Ascending aorta (tissue), 2 donors: ENCODE results near the gene CD52. TPM values are rescaled to one million over a fixed set of nuclear protein-coding genes. Genes with fewer than 3 reads are reported as not detected.

Experiments
- DNase-seq, 2 donors: peaks; one replicate each; pipeline ENCODE4 v3.0.0-alpha.2; 2019; ENCODE audit warnings: low spot score in 2 of 2
- H3K27ac ChIP-seq, 2 donors: fragments of 200-600 bp; sonication (generic); one replicate each; pipeline ENCODE4 v1.5.1; 2016 to 2017; ENCODE audit warnings: mild to moderate bottlenecking in 1 of 2
- H3K27me3 ChIP-seq: fragments of 200-600 bp; sonication (generic); one replicate; pipeline ENCODE4 v1.5.1; 2017
- H3K36me3 ChIP-seq, 2 donors: fragments of 200-600 bp; sonication (generic); one replicate each; pipeline ENCODE4 v1.5.1; 2016
- H3K4me1 ChIP-seq, 2 donors: fragments of 200-600 bp; sonication (generic); one replicate each; pipeline ENCODE4 v1.5.1; 2016 to 2017; ENCODE audit warnings: mild to moderate bottlenecking in 1 of 2
- H3K4me3 ChIP-seq, 2 donors: fragments of 200-600 bp; sonication (generic); one replicate each; pipeline ENCODE4 v1.5.1; 2016 to 2017; ENCODE audit warnings: mild to moderate bottlenecking in 1 of 2
- H3K9me3 ChIP-seq, 2 donors: fragments of 200-600 bp; sonication (generic); one replicate each; pipeline ENCODE4 v1.5.1; 2016
- intact Hi-C: fragments of 100-400 bp; cut with DNase I; formaldehyde crosslinking; loops from one replicate; pipeline ENCODE4 v1.15.1; 2023
- total RNA-seq: library from RNA; depleted of rRNA; stranded (reverse); fragments of >200 nt; gene quantifications from one replicate; pipeline ENCODE4 v1.1.0, GENCODE V29; 2016
- TF ChIP-seq, protein P1 (sequence below), 3 experiments: fragments of 200-600 bp in 2 of 3; fragments of 450-650 bp in 1 of 3; sonication (generic) in 2 of 3; IDR thresholded peaks; one replicate each; pipeline ENCODE4 v1.5.1; 2016 to 2019; ENCODE audit warnings: antibody characterized with exemption in 3 of 3, mild to moderate bottlenecking in 1 of 3, moderate library complexity in 1 of 3

The CD52 gene
- total RNA-seq, 1 donor from 2014 or later: not detected

DNA sequence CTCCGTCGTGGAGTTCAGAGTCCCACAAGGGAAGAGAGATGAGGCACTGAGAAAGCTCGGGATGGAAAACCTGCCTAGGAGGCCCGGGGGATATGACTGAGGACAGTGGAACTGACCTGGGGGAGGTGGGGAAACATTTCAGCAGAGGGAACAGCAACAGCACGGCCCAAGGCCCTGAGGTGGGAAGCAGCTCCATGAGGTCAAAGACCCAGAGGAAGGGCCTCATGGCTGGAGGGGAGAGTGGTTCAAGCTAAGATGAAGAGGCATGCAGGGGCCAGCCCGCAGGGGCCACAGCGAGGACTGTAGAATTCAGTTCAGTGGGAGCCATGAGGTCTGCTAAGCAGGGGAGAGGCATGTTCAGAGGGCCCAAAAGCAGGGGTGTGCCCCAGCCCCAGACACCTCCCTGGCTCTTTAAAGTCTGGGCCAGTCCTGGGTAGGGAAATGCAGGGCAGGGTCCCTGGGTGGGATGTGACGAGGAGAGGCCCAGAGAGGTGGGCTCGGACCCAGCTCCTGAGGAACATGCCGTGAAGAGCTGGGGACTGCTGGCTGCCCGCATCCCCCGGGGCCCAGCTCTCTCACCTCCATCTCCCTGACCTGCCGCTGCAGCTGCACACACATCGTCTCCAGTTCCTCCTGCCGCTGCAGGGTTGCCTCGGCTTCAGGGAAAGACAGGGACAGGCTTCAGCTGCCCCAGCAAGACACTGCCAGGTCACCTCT, 21.3 kb upstream of the CD52 start:
- H3K27me3 ChIP-seq: no peaks in the 10 kb centered on the region
- no peak overlapping the region for H3K27ac ChIP-seq
- H3K36me3 ChIP-seq: no peaks in the 10 kb centered on the region
- no peaks in the 10 kb centered on the region for H3K9me3 ChIP-seq
- TF ChIP-seq, protein P1, sequence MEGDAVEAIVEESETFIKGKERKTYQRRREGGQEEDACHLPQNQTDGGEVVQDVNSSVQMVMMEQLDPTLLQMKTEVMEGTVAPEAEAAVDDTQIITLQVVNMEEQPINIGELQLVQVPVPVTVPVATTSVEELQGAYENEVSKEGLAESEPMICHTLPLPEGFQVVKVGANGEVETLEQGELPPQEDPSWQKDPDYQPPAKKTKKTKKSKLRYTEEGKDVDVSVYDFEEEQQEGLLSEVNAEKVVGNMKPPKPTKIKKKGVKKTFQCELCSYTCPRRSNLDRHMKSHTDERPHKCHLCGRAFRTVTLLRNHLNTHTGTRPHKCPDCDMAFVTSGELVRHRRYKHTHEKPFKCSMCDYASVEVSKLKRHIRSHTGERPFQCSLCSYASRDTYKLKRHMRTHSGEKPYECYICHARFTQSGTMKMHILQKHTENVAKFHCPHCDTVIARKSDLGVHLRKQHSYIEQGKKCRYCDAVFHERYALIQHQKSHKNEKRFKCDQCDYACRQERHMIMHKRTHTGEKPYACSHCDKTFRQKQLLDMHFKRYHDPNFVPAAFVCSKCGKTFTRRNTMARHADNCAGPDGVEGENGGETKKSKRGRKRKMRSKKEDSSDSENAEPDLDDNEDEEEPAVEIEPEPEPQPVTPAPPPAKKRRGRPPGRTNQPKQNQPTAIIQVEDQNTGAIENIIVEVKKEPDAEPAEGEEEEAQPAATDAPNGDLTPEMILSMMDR (IDR thresholded peaks at IDR 0.05): no peak
- DNase-seq: no peak
- intact Hi-C loops: no loop called here
- H3K4me3 ChIP-seq: no peak overlapping the region
- H3K4me1 ChIP-seq: no peaks in the 10 kb centered on the region

DNA sequence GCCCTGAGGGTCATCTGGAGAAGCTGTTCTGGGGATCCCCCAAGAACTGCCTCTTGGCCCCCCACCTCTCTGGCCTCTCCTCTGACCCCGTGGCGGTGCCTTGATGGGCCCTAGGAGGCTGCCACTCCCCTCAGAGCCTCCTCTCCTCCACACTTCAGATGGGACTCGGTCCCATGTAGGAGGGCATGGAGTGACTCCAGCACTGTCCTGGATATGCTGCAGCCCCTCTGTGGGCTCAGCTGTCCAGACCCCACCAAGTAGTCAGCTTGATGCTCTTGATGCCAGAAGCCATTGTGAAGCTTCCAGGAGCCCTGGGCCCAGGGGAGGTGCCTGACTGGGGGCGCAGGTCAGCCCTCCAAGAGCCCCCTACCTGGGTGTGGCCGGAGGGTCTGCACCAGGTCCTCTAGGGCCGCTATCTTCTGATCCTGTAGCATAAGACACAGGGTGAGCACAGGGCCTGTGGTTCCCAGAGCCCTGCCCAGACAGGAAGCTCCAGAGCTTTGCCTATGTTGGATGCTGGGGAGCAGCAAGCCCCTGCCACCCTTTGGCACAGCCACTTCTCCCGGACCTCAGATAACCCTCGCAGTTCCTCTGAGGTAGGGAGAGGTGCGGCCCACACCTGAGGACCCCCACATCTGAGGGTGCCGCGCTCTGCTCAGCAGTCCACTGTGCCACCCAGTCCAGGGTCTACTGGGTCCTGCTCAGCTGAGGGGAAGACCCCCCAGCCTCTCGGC, 20.5 kb upstream of the CD52 start:
- no peak for DNase-seq
- no peaks in the 10 kb centered on the region for H3K36me3 ChIP-seq
- TF ChIP-seq, protein P1 (IDR thresholded peaks at IDR 0.05): no peak

DNA sequence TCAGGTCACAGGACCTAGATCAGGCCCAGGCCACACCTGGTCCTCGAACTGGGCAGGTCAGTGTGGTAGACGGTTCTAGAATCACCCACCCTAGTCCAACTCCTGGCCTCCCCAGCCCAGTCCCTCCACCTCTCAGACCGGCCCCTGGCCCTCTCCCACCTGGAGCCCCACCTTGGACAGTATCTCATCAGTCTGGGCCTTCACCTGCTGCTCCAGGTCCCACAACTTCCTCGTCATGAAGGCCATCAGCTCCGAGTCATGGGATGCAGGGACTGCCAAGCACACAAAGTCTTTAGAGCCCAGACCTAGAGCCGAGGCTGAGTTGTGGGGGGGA, 20.0 kb upstream of the CD52 start:
- H3K4me3 ChIP-seq: no peak overlapping the region
- no peaks in the 10 kb centered on the region for H3K4me1 ChIP-seq
- TF ChIP-seq, protein P1 (IDR thresholded peaks at IDR 0.05): no peak
- intact Hi-C loops: no loop called here
- H3K27me3 ChIP-seq: no peaks in the 10 kb centered on the region
- H3K9me3 ChIP-seq: no peaks in the 10 kb centered on the region
- no peak for DNase-seq
- H3K27ac ChIP-seq: no peak overlapping the region
- no peaks in the 10 kb centered on the region for H3K36me3 ChIP-seq

More for the DNA sequence above, 20.5 kb upstream of the CD52 start:
- Histone ChIP-seq H3K4me1 (no peaks in the 10 kb centered on the region), H3K27ac (no peak overlapping the region), H3K4me3 (no peak overlapping the region), H3K27me3 (no peaks in the 10 kb centered on the region), H3K9me3 (no peaks in the 10 kb centered on the region)
- intact Hi-C loops: no loop called here

DNA sequence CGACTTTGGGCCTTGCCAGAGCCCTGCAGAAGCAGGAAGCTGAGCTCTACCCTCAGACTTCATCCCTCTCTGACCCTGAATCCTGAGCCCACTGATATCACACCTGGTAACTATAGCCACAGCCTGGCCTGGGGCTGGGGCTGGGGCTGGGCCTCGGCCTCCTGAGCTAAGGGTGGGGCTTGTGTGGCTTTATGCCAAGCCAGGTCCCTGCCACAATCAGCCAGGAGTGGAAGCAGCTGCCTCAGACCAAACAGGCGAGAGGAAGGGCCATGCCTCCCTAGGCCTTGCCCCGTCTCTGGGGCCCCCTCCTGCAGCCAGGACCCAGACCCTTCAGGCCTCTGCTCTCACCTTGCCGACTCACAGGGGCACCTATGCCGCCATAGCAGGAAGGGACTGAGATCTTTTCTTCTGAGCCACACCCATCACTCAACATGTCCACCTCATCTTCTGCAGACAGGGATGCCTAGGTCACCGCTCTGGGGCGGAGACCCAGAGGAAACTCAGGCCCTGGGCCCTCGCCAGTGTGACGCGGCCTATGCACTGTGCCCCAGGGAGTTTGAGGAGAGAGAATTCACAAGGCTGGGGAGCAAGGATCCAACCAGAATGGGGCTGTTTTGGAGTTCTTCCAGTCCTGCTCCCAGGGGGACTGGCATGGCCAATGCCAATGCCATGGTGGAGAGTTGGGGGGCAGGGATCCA, 17.0 kb upstream of the CD52 start:
- Histone ChIP-seq H3K36me3 (no peaks in the 10 kb centered on the region), H3K4me1 (peaks cover under 1 to 2% of the 10 kb centered on the region in 2 donors), H3K27me3 (no peaks in the 10 kb centered on the region), H3K4me3 (no peak overlapping the region), H3K27ac (no peak overlapping the region), H3K9me3 (no peaks in the 10 kb centered on the region)
- TF ChIP-seq, protein P1 (IDR thresholded peaks at IDR 0.05): no peak
- intact Hi-C loops: no loop called here
- no peak for DNase-seq

DNA sequence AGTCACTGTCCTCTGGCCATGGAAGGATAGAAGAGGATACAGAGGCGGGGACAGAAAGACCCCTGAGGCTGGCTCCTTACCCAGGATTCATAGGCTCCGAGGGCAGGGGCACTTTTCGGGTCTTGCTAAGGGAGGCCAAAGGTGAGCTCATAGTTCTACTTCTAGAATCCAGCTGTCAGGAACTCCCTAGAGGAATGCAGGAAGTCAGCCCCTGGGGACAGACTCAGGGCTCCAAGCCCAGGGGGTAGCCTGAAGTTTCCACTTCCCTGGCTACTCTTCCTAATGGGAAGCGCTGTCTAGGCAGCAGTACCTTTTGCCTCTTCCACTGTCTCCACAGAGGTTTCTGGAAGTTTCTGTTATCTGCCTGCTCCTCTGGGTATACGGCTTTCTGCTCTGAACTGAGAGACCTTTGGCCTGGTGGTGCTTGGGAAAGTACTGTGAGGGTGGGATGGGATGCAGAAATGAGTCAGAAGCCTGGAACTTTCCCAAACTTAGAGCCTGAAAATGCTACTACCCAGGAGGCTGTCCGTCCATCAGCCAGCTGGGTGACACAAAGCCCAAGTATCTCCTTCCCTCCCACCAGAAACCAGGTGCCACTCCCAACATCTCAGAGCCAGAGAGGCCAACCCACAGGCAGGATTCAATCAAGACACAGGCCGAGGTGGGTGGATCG, 14.9 kb upstream of the CD52 start:
- Histone ChIP-seq H3K27ac (no peak overlapping the region), H3K36me3 (no peaks in the 10 kb centered on the region), H3K27me3 (no peaks in the 10 kb centered on the region), H3K4me1 (peaks cover 5 to 8% of the 10 kb centered on the region in 2 donors), H3K4me3 (no peak overlapping the region), H3K9me3 (no peaks in the 10 kb centered on the region)
- no peak for DNase-seq
- TF ChIP-seq, protein P1 (IDR thresholded peaks at IDR 0.05): no peak
- intact Hi-C loops: no loop called here
